Measurements from ENCODE around the gene ANGPTL8.

GRCh38 chr19:11247934-11248333, 8.5 kb downstream of the ANGPTL8 start:
- TF ChIP-seq CTCF (IDR thresholded peaks at IDR 0.05; ENCODE audit: extremely low read depth in 1 of 2, insufficient read depth in 1 of 2, low read depth in 1 of 2, low read length in 2 of 2) (no peak), EZH2 (IDR thresholded peaks at IDR 0.05; ENCODE audit: borderline replicate concordance, low read depth, low read length, severe bottlenecking) (no peak), POLR2A (IDR thresholded peaks at IDR 0.05; ENCODE audit: low read depth, low read length) (no peak), JUN (IDR thresholded peaks at IDR 0.05; ENCODE audit: borderline replicate concordance, insufficient read depth, insufficient read length, low read depth) (no peak), POLR2AphosphoS5 (IDR thresholded peaks at IDR 0.05; ENCODE audit: insufficient read depth, low read depth, low read length) (no peak), GATA2 (IDR thresholded peaks at IDR 0.05; ENCODE audit: insufficient read depth, insufficient read length, low read depth, low read length) (no peak), MYC (IDR thresholded peaks at IDR 0.05; ENCODE audit: low read depth, low read length) (no peak), FOS (IDR thresholded peaks at IDR 0.05; ENCODE audit: borderline replicate concordance, insufficient read depth, low read length) (no peak), MAX (IDR thresholded peaks at IDR 0.05; ENCODE audit: insufficient read depth, insufficient read length) (no peak)
